Activated naive CD8-positive, alpha-beta T cell treated with anti-CD3 and anti-CD28 coated beads, Interleukin-2, amount 10 ng/mL, durations not matched to agents 7 days and 5 days (primary cell): ENCODE measurements around the gene SLC36A1. TPM values are rescaled to one million over a fixed set of nuclear protein-coding genes. Genes with fewer than 3 reads are reported as not detected.

Experiments used
- ATAC-seq: fragments of 150-1000 bp; cut with Tn5 transposase; one replicate; pipeline ENCODE4 v1.10.0; 2021; ENCODE audit warnings: low read depth, moderate library complexity
- POLR2A ChIA-PET: fragments of 350-600 bp; sonication (Branson Sonifier 250); formaldehyde crosslinking; loops from one replicate; lab custom pipeline; 2021; ENCODE audit warnings: antibody characterized with exemption; lab: Charles Lee
- DNase-seq: peaks from one replicate; pipeline ENCODE4 v3.0.0; 2021
- H3K27ac Mint-ChIP-seq: one replicate; pipeline ENCODE4 v1.8.0; 2022; ENCODE audit warnings: mild to moderate bottlenecking, mixed read lengths
- H3K27me3 Mint-ChIP-seq: one replicate; pipeline ENCODE4 v1.8.0; 2022; ENCODE audit warnings: mild to moderate bottlenecking, moderate library complexity, mixed read lengths
- H3K36me3 Mint-ChIP-seq: one replicate; pipeline ENCODE4 v1.8.0; 2021; ENCODE audit warnings: mild to moderate bottlenecking, mixed read lengths
- H3K4me1 Mint-ChIP-seq: one replicate; pipeline ENCODE4 v1.8.0; 2021; ENCODE audit warnings: mixed read lengths
- H3K4me3 Mint-ChIP-seq: one replicate; pipeline ENCODE4 v1.8.0; 2022; ENCODE audit warnings: mild to moderate bottlenecking, moderate library complexity, mixed read lengths
- H3K9me3 Mint-ChIP-seq: one replicate; pipeline ENCODE4 v1.8.0; 2021; ENCODE audit warnings: mixed read lengths
- total RNA-seq, 2 experiments: library from RNA; stranded (reverse); gene quantifications; one replicate each; pipeline ENCODE4 v1.2.3, GENCODE V29; 2021

SLC36A1 gene
- total RNA-seq, 2 experiments from 2014 or later = 5.8 to 6.0 TPM

DNA sequence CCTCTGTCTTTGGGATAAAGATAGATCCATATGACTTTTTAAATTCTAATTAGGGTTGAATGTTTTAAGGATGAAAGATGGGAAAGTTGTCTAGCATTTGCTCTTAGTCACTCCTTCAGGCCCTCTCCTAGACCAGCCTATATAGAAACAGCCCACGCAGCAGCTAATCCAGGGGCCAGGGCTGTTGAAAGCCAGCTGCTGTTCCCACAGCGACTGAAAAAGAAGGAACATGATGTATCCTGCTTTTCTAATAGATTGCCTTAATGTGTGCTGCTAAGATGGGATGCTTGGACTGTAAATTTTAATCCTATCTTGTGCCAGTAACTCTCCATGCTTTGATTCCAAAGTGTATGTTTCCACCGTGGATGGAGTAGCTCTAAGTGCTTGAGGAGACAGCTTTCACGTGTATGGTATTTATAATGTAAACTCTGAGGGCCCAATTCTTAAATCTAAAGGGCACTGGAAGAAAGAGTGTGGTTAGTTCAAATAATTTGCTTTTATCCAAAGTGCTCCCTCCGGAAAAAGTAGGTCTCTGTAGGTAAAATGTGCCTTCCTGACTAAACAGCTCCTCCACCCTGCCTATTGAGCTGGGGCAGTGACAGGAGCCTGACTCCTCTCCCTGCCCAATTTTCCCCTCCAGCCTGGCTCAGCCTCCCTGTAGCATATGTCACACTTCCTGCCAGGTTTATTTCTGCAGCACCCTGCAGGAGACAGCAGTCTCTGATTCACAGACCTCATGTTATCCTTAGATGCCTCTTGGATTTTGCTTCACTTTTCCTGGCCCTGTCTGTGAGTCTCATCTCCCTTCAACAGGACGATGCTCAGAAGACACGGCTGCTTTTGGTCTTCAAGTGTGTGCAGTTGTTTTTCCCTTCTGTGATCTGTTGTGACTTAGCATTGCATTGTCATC lies 33.2 kb downstream of the SLC36A1 start:
- no peaks in the 10 kb centered on the region for H3K27me3 Mint-ChIP-seq
- ATAC-seq (no peak), DNase-seq (no peak)
- peaks cover 4% of the 10 kb centered on the region for H3K4me1 Mint-ChIP-seq
- no peak overlapping the region for H3K4me3 Mint-ChIP-seq
- H3K36me3 Mint-ChIP-seq = peaks cover 7% of the 10 kb centered on the region
- H3K27ac Mint-ChIP-seq = no peak overlapping the region
- POLR2A ChIA-PET = no interaction called here
- H3K9me3 Mint-ChIP-seq = no peaks in the 10 kb centered on the region

DNA sequence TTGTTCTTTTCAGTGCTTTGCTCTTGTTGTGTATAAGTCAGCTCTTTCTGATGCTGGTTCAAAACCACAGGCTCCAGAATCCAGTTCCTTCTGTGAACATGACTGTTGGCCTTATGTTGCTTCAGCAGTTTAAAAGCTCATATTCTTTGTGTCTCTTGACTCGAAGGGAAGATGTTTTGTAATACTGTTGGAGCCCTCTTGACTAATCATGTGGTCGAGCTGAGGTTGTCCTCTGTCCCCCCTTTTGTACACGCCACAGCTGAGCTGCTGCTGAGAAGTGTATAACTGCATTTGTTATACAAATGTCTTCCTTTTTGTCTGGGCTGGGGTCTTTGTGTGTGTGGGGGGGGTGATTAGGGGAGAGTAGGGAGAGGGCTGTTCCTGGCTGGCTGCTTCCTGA lies 35.8 kb downstream of the SLC36A1 start:
- ATAC-seq = no peak
- DNase-seq = no peak
- POLR2A ChIA-PET = no interaction called here
- peaks cover 13% of the 10 kb centered on the region for H3K36me3 Mint-ChIP-seq
- no peaks in the 10 kb centered on the region for H3K9me3 Mint-ChIP-seq
- no peak overlapping the region for H3K27ac Mint-ChIP-seq
- H3K4me3 Mint-ChIP-seq = no peak overlapping the region
- H3K27me3 Mint-ChIP-seq = no peaks in the 10 kb centered on the region
- H3K4me1 Mint-ChIP-seq = peaks cover 4% of the 10 kb centered on the region

DNA sequence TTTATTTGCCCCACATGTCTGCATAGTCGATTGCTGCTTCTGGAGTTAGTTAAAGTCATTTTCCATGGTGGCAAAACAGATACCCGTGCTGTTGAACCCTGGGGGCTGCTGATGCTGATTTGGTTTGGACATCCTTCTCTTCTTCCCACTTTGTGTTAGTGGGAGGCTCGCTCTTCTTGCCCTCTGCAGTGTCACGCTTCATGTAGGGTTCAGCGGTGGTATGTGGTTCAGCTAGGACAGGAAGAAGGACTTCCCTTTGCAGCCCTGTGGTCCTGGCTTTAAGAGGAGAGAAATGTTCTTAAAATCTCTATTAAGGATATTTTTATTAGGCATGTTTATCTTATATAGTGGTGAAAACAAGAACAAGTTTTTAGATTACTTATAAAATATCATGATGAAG lies 36.2 kb downstream of the SLC36A1 start:
- ATAC-seq = no peak
- peaks cover 13% of the 10 kb centered on the region for H3K36me3 Mint-ChIP-seq
- no peak for DNase-seq
- POLR2A ChIA-PET = no interaction called here
- no peak overlapping the region for H3K27ac Mint-ChIP-seq
- H3K4me3 Mint-ChIP-seq = no peak overlapping the region
- H3K9me3 Mint-ChIP-seq = no peaks in the 10 kb centered on the region
- H3K27me3 Mint-ChIP-seq = no peaks in the 10 kb centered on the region
- H3K4me1 Mint-ChIP-seq = peaks cover 4% of the 10 kb centered on the region

DNA sequence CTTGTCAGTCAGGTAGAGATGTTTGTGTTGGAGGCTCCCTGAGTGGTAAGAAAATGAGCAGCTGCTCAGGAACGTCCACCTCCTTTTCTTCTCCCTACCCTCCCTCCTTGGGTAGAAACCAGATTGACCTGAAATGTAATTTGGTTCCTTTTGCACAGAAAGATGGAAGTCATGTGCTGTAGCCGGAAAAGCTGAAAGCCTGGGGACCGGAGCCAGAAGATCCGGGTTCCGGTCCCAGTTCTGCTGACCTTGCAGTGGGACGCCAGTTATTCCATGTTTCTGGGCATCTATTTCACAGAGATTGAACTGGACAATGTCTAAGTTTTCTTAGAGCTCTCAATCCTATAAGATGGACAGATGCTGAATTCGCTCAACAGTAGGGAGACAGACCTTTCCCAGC lies 40.1 kb downstream of the SLC36A1 start:
- POLR2A ChIA-PET = no interaction called here
- no peak overlapping the region for H3K4me3 Mint-ChIP-seq
- H3K36me3 Mint-ChIP-seq = peaks cover 11% of the 10 kb centered on the region
- no peak for DNase-seq
- H3K27ac Mint-ChIP-seq = no peak overlapping the region
- peaks cover 4% of the 10 kb centered on the region for H3K4me1 Mint-ChIP-seq
- no peaks in the 10 kb centered on the region for H3K9me3 Mint-ChIP-seq
- ATAC-seq = no peak
- H3K27me3 Mint-ChIP-seq = no peaks in the 10 kb centered on the region

DNA sequence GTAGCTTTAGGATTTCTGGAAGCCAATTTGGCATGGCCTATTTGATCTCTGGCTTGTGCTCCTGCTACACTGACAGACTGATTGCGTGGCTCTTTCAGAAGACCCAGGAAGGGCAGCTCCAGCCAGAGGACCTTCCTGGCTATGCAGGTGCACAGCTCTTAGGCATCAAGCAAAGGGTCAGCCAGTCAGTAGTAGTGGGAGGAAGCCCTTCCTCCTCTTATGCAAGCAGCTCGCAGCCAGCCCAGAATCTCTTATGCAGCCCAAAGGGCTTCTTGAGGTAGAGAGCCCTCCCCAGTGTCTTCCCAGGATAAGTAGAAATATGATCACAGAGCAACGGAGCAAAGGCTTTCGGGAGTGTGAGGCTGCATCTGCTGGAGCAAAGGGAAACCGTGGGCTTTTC lies 43.2 kb downstream of the SLC36A1 start:
- POLR2A ChIA-PET = no interaction called here
- H3K4me1 Mint-ChIP-seq = no peaks in the 10 kb centered on the region
- H3K27ac Mint-ChIP-seq = no peak overlapping the region
- H3K27me3 Mint-ChIP-seq = no peaks in the 10 kb centered on the region
- ATAC-seq (no peak), DNase-seq (no peak)
- H3K4me3 Mint-ChIP-seq = no peak overlapping the region
- peaks cover 6% of the 10 kb centered on the region for H3K36me3 Mint-ChIP-seq
- H3K9me3 Mint-ChIP-seq = no peaks in the 10 kb centered on the region

DNA sequence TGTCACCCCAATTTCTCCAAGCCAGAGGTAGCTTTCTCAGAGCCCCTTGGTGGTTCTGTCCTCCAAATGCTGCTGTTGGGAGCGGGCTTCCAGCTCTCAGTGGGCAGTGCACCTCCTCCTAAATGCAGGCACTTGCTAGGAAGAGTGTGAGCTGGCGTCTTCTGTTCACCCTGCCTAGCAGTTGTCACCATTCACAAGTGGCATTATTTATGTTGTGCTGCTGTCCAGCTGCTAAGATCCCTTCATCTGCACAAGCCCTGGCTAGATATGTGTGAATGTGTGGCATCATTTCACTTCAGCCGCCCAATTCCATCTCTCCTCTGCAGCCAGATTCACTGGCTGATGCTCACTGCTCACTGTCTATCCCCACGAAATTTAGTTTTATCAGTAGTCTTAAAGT lies 43.7 kb downstream of the SLC36A1 start:
- H3K27ac Mint-ChIP-seq = no peak overlapping the region
- H3K4me1 Mint-ChIP-seq = no peaks in the 10 kb centered on the region
- no peak overlapping the region for H3K4me3 Mint-ChIP-seq
- H3K36me3 Mint-ChIP-seq = peaks cover 2% of the 10 kb centered on the region
- ATAC-seq = no peak
- no peaks in the 10 kb centered on the region for H3K27me3 Mint-ChIP-seq
- POLR2A ChIA-PET = no interaction called here
- no peaks in the 10 kb centered on the region for H3K9me3 Mint-ChIP-seq
- DNase-seq = no peak

DNA sequence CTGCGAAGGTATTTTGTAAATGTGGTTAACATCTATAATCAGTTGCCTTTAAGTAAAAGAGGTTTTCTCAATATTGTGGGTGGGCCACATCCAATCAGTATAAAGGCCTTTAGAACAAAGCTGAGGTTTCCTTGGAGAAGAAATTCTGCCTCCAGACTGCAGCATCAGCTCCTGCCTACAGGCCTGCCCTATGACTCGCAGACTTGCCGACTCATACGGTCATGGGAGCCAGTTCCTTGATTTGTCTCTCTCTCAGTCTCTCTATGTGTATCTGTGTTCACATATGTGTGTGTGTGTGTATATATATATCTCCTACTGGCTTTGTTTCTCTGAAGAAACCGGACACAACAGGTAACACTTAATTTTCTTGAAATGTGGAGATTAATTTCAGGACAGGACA lies 45.3 kb downstream of the SLC36A1 start:
- H3K36me3 Mint-ChIP-seq = no peaks in the 10 kb centered on the region
- no peaks in the 10 kb centered on the region for H3K4me1 Mint-ChIP-seq
- H3K9me3 Mint-ChIP-seq = no peaks in the 10 kb centered on the region
- DNase-seq (no peak), ATAC-seq (no peak)
- POLR2A ChIA-PET = no interaction called here
- no peak overlapping the region for H3K4me3 Mint-ChIP-seq
- no peaks in the 10 kb centered on the region for H3K27me3 Mint-ChIP-seq
- H3K27ac Mint-ChIP-seq = no peak overlapping the region

DNA sequence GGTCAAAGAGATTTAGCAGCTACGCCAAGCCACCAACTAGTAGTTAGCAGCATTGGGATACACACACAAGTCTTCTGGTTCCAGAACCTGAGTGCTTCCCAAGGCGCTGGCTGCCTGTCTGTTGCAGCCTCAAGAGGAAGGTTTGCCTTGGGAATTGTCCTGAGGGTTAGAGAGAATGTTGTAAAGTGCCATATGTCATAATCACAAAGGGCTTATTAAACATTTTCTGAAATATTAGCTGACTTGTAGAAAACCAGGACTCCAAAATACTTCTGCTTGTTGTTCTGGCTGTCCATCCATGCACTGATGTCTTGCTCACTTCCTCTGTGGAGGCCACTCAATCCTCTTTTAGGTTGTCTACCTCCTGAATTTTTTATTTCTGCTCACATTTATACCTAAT lies 46.3 kb downstream of the SLC36A1 start:
- H3K27ac Mint-ChIP-seq = peak overlapping the region; percentile 14
- H3K27me3 Mint-ChIP-seq = no peaks in the 10 kb centered on the region
- DNase-seq (no peak), ATAC-seq (no peak)
- no peaks in the 10 kb centered on the region for H3K9me3 Mint-ChIP-seq
- no peak overlapping the region for H3K4me3 Mint-ChIP-seq
- H3K36me3 Mint-ChIP-seq = no peaks in the 10 kb centered on the region
- H3K4me1 Mint-ChIP-seq = no peaks in the 10 kb centered on the region
- POLR2A ChIA-PET = no interaction called here

DNA sequence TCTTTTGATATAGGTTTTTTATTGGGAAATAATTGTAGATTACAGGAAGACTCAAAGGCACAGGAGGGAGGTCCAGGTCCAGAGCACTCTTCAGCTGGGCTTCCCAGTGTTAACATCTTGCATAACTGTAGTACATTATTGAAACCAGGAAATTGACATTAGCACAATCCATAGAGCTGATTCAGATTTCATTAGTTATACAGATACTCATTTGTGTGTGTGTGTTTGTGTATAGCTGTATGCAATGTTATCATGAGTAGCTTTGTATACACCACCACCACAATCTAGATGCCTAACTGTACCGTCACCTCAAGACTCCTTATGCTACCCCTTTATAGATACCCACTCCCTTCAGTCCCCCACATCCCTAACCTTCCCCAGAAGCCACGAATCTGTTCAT lies 47.9 kb downstream of the SLC36A1 start:
- ATAC-seq (no peak), DNase-seq (no peak)
- H3K4me3 Mint-ChIP-seq = no peak overlapping the region
- H3K9me3 Mint-ChIP-seq = no peaks in the 10 kb centered on the region
- no peak overlapping the region for H3K27ac Mint-ChIP-seq
- POLR2A ChIA-PET = interaction anchor here (0.6 kb wide), 1 partner anchor 160 kb away, joined by 10 read pairs; no protein-coding TSS in a partner anchor
- no peaks in the 10 kb centered on the region for H3K4me1 Mint-ChIP-seq
- no peaks in the 10 kb centered on the region for H3K36me3 Mint-ChIP-seq
- no peaks in the 10 kb centered on the region for H3K27me3 Mint-ChIP-seq

DNA sequence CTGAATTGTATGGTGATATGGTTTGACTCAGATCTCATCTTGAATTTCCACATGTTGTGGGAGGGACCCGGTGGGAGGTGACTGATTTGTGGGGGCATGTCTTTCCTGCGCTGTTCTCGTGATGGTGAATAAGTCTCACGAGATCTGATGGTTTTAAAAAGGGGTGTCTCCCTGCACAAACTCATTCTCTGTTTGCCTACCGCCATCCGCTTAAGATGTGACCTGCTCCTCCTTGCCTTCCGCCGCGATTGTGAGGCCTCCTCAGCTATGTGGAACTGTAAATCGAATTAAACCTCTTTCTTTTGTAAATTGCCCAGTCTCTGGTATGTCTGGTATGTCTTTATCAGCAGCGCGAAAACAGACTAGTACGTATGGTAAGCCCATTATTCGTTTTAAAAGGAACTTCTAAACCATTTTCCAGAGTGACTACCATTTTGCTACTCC lies 48.7 kb downstream of the SLC36A1 start:
- Mint-ChIP-seq H3K36me3 (no peaks in the 10 kb centered on the region), H3K27ac (no peak overlapping the region), H3K27me3 (no peaks in the 10 kb centered on the region), H3K9me3 (no peaks in the 10 kb centered on the region), H3K4me1 (peaks cover 4% of the 10 kb centered on the region), H3K4me3 (no peak overlapping the region)
- DNase-seq (no peak), ATAC-seq (no peak)
- POLR2A ChIA-PET = interaction anchor here (0.6 kb wide), 1 partner anchor 160 kb away, joined by 10 read pairs; no protein-coding TSS in a partner anchor

DNA sequence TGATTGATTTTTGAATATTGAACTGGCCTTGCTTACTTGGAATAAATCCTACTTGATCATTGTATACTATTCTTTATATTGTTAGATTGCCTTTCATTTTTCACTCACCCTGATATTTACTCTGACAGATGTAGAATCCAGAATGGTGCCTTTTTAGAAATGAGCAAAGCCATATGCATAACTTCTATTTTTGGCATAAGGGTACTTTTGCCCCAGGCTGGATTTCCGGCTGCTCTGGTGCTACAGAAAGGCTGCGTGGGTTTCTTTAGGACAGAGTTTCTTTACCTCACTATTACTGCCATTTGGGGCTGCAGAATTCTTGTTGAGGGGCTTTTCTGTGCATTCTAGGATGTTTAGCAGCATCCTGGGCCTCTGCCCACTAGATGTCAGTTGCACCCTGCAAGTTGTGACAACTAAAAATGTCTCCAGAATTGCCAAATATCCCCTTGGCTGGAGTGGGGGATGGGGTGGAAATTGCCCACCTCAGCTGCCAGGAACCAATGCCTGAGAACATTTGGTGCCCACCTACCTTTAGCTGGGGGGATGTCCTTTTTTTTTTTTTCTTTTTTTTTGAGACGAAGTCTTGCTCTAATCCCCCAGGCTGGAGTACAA lies 50.1 kb downstream of the SLC36A1 start:
- Mint-ChIP-seq H3K36me3 (no peaks in the 10 kb centered on the region), H3K27me3 (no peaks in the 10 kb centered on the region), H3K4me1 (peaks cover 4% of the 10 kb centered on the region), H3K27ac (no peak overlapping the region), H3K4me3 (no peak overlapping the region), H3K9me3 (no peaks in the 10 kb centered on the region)
- ATAC-seq (no peak), DNase-seq (no peak)
- POLR2A ChIA-PET = no interaction called here

DNA sequence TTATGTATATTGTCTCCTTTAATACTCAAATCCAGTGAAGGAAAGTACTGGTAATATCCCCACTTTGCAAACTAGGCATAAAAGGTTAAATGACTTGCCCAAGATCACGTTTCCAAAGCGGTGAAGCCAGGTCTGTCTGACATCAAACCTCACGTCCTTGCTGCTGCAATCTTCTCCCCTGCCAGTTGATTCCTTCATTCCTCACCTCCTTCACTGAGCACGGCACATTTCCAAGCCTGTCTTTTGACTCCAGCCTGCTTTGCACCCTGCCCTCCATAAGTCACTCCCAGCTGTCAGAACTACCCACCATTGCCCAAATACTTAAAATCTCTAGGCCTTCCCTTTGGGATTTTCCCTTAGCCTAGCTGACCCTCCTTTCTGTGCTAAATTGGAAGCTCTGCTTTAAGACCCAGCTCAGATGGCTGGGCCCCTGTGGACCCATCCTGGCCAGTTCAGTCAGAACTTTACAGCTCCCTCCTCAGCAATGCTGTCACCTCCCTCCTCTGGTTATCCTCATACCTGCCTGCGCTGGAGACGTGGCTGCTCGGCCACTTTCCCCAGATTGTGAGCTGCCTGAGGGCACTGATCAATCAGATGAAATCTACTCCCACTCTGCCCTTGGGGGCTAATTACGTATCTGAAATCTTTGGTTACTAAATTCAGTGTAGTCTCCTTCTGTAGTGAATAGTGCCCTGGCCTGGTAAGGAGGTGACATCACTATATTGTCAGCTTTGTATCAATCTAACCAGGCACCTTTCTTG lies 51.2 kb downstream of the SLC36A1 start:
- H3K9me3 Mint-ChIP-seq = no peaks in the 10 kb centered on the region
- H3K27ac Mint-ChIP-seq = no peak overlapping the region
- peaks cover 4% of the 10 kb centered on the region for H3K4me1 Mint-ChIP-seq
- POLR2A ChIA-PET = no interaction called here
- DNase-seq = no peak
- no peaks in the 10 kb centered on the region for H3K36me3 Mint-ChIP-seq
- ATAC-seq = no peak
- no peaks in the 10 kb centered on the region for H3K27me3 Mint-ChIP-seq
- H3K4me3 Mint-ChIP-seq = no peak overlapping the region

DNA sequence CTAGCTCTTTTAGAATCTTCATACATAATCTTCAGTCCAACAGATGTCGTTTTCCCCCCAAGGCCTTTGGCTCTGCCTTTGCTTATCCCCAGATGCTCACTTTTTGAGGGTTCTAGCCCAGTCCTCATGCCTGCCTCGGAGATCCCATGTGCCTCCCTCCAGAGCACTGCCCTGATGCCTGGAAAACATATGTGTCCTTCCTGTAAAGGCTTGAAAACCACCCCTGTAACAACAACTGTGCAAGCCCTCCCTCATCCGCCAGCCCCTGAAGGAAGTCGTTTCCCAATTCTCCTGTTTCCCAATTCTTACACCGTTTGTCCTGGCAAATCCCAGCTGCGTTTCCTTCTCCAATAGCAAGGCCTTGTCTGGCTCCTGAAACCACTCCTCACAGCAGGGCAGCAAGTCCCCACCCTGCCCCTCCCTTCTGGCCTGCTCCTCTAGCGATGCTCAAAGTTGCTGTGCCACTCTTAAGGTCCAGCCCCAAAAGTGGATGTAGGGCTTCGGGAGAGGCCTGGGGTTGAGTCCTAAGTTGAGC lies 52.2 kb downstream of the SLC36A1 start:
- Mint-ChIP-seq H3K4me3 (no peak overlapping the region), H3K4me1 (peaks cover 4% of the 10 kb centered on the region), H3K27ac (no peak overlapping the region), H3K9me3 (no peaks in the 10 kb centered on the region), H3K27me3 (no peaks in the 10 kb centered on the region), H3K36me3 (no peaks in the 10 kb centered on the region)
- ATAC-seq (no peak), DNase-seq (no peak)
- POLR2A ChIA-PET = no interaction called here
